ELR (cell line): ENCODE data around the gene PRSS57.

ENCODE experiments used
- DNase-seq: peaks from one replicate; pipeline ENCODE4 v3.0.0-alpha.2; 2015; ENCODE audit warnings: low read depth

Gene PRSS57

GRCh38 chr19:694481-695351 is 536 bp downstream of the PRSS57 start:
- no peak for DNase-seq

GRCh38 chr19:690203-690602 is 5.0 kb downstream of the PRSS57 start:
- no peak for DNase-seq

GRCh38 chr19:688992-689391 is 6.3 kb downstream of the PRSS57 start:
- no peak for DNase-seq

GRCh38 chr19:688214-688613 is 7.0 kb downstream of the PRSS57 start:
- DNase-seq = peak; percentile 27

GRCh38 chr19:687569-688166 is 7.6 kb downstream of the PRSS57 start:
- DNase-seq = no peak

- no peak for DNase-seq
These were observed 8.5 kb downstream of the PRSS57 start for GRCh38 chr19:686589-687297.

- DNase-seq = no peak
These were observed 9.8 kb downstream of the PRSS57 start for GRCh38 chr19:685454-685931.

GRCh38 chr19:682678-683320 is 12.5 kb downstream of the PRSS57 start:
- DNase-seq = no peak

GRCh38 chr19:681029-682019 is 13.9 kb downstream of the PRSS57 start:
- no peak for DNase-seq

- peak; percentile 97 for DNase-seq
These were observed 14.8 kb downstream of the PRSS57 start for GRCh38 chr19:680287-681028.

- peak; percentile 80 for DNase-seq
These were observed 15.6 kb downstream of the PRSS57 start for GRCh38 chr19:679418-680286.

- DNase-seq = no peak
These were observed 16.4 kb downstream of the PRSS57 start for GRCh38 chr19:678791-679388.

GRCh38 chr19:677601-678436 is 17.4 kb downstream of the PRSS57 start:
- DNase-seq = peak; percentile 42

GRCh38 chr19:677201-677600 is 18.1 kb downstream of the PRSS57 start:
- DNase-seq = peak; percentile 87

GRCh38 chr19:676339-677105 is 18.7 kb downstream of the PRSS57 start, which contains the start of gene FSTL3:
Gene FSTL3 (plus strand): TSS chr19:676392. CDS start chr19:676424, 32 bp downstream.
- peak; percentile 40 for DNase-seq

- DNase-seq = no peak
These were observed 19.3 kb downstream of the PRSS57 start for GRCh38 chr19:676007-676338.
